Vagina (tissue), 2 donors: ENCODE results near the gene WDHD1. TPM values are rescaled to one million over a fixed set of nuclear protein-coding genes. Genes with fewer than 3 reads are reported as not detected.

ENCODE experiments used
- DNase-seq, 2 donors: peaks; one replicate each; pipeline ENCODE4 v3.0.0-alpha.2; 2017; ENCODE audit errors: extremely low spot score in 2 of 2
- H3K27ac ChIP-seq: fragments of 200-600 bp; sonication (generic); one replicate; pipeline ENCODE4 v1.5.1; 2019
- H3K27me3 ChIP-seq: fragments of 200-600 bp; sonication (generic); one replicate; pipeline ENCODE4 v1.5.1; 2019
- H3K36me3 ChIP-seq, 2 donors: fragments of 200-600 bp; sonication (generic); one replicate each; pipeline ENCODE4 v1.5.1; 2017 to 2019
- H3K4me1 ChIP-seq: fragments of 200-600 bp; sonication (generic); one replicate; pipeline ENCODE4 v1.5.1; 2019
- H3K4me3 ChIP-seq, 2 donors: fragments of 200-600 bp; sonication (generic); 1 replicate in 1 of 2; 2 replicates in 1 of 2; pipeline ENCODE4 v1.5.1; 2016 to 2019
- H3K9me3 ChIP-seq: fragments of 200-600 bp; sonication (generic); one replicate; pipeline ENCODE4 v1.5.1; 2019
- CTCF ChIP-seq, 3 experiments: fragments of 450-650 bp in 2 of 3; fragments of 200-600 bp in 1 of 3; sonication (generic) in 1 of 3; IDR thresholded peaks; one replicate each; pipeline ENCODE4 v1.5.1; 2017 to 2019; ENCODE audit warnings: antibody characterized with exemption in 3 of 3, mild to moderate bottlenecking in 2 of 3, moderate library complexity in 2 of 3
- POLR2A ChIP-seq, 2 donors: fragments of 450-650 bp; IDR thresholded peaks; one replicate each; pipeline ENCODE4 v1.6.1; 2017; ENCODE audit warnings: antibody characterized with exemption in 2 of 2, mild to moderate bottlenecking in 2 of 2, moderate library complexity in 2 of 2
- POLR2AphosphoS5 ChIP-seq, 2 donors: sonication (generic); formaldehyde crosslinking; IDR thresholded peaks; one replicate each; pipeline ENCODE4 v1.9.0; 2017; ENCODE audit warnings: antibody characterized with exemption in 2 of 2, mild to moderate bottlenecking in 2 of 2, low read depth in 1 of 2; ENCODE audit not compliant: insufficient read depth in 1 of 2
- intact Hi-C: fragments of 100-400 bp; cut with DNase I; formaldehyde crosslinking; loops from one replicate; pipeline ENCODE4 v1.15.1; 2023
- total RNA-seq: library from RNA; depleted of rRNA; stranded (reverse); fragments of >200 nt; gene quantifications from one replicate; pipeline ENCODE4 v1.2.3, GENCODE V29; 2016

The WDHD1 gene
- total RNA-seq, 1 donor from 2014 or later, result 3.2 TPM

GRCh38 chr14:55019968-55020554, 6.8 kb downstream of the WDHD1 start:
- TF ChIP-seq POLR2AphosphoS5 (IDR thresholded peaks at IDR 0.05; ENCODE audit: insufficient read depth in 1 of 2, low read depth in 1 of 2) (no peak), CTCF (IDR thresholded peaks at IDR 0.05) (no peak), POLR2A (IDR thresholded peaks at IDR 0.05) (no peak)
- intact Hi-C loops, result no loop called here
- Histone ChIP-seq H3K4me3 (no peak overlapping the region), H3K36me3 (no peaks in the 10 kb centered on the region), H3K4me1 (no peaks in the 10 kb centered on the region), H3K27ac (no peak overlapping the region), H3K9me3 (no peaks in the 10 kb centered on the region), H3K27me3 (no peaks in the 10 kb centered on the region)
- DNase-seq, result no peak

GRCh38 chr14:55015006-55015405, 11.9 kb downstream of the WDHD1 start:
- Histone ChIP-seq H3K4me1 (no peaks in the 10 kb centered on the region), H3K9me3 (no peaks in the 10 kb centered on the region), H3K4me3 (no peak overlapping the region), H3K27ac (no peak overlapping the region), H3K27me3 (no peaks in the 10 kb centered on the region), H3K36me3 (no peaks in the 10 kb centered on the region)
- DNase-seq, result no peak
- TF ChIP-seq POLR2AphosphoS5 (IDR thresholded peaks at IDR 0.05; ENCODE audit: insufficient read depth in 1 of 2, low read depth in 1 of 2) (no peak), POLR2A (IDR thresholded peaks at IDR 0.05) (no peak), CTCF (IDR thresholded peaks at IDR 0.05) (no peak)
- intact Hi-C loops, result no loop called here

- H3K36me3 ChIP-seq, result no peaks in the 10 kb centered on the region
- no peak overlapping the region for H3K27ac ChIP-seq
- no peak overlapping the region for H3K4me3 ChIP-seq
- H3K4me1 ChIP-seq, result no peaks in the 10 kb centered on the region
- DNase-seq, result no peak
- intact Hi-C loops, result no loop called here
- TF ChIP-seq POLR2AphosphoS5 (IDR thresholded peaks at IDR 0.05; ENCODE audit: insufficient read depth in 1 of 2, low read depth in 1 of 2) (no peak), POLR2A (IDR thresholded peaks at IDR 0.05) (no peak), CTCF (IDR thresholded peaks at IDR 0.05) (no peak)
- no peaks in the 10 kb centered on the region for H3K9me3 ChIP-seq
- H3K27me3 ChIP-seq, result no peaks in the 10 kb centered on the region
These were observed 21.8 kb downstream of the WDHD1 start for GRCh38 chr14:55005071-55005470.

- Histone ChIP-seq H3K36me3 (no peaks in the 10 kb centered on the region), H3K27ac (no peak overlapping the region), H3K9me3 (no peaks in the 10 kb centered on the region), H3K4me3 (no peak overlapping the region), H3K4me1 (no peaks in the 10 kb centered on the region), H3K27me3 (no peaks in the 10 kb centered on the region)
- intact Hi-C loops, result no loop called here
- DNase-seq, result no peak
- no peak for TF ChIP-seq POLR2AphosphoS5 (IDR thresholded peaks at IDR 0.05; ENCODE audit: insufficient read depth in 1 of 2, low read depth in 1 of 2)
- no peak for TF ChIP-seq CTCF (IDR thresholded peaks at IDR 0.05)
- TF ChIP-seq POLR2A (IDR thresholded peaks at IDR 0.05), result no peak
These were observed 26.5 kb downstream of the WDHD1 start for GRCh38 chr14:55000381-55000780.

GRCh38 chr14:54985156-54985555, 41.7 kb downstream of the WDHD1 start:
- no peaks in the 10 kb centered on the region for H3K27me3 ChIP-seq
- DNase-seq, result no peak
- intact Hi-C loops, result no loop called here
- H3K9me3 ChIP-seq, result no peaks in the 10 kb centered on the region
- no peak overlapping the region for H3K4me3 ChIP-seq
- no peak overlapping the region for H3K27ac ChIP-seq
- TF ChIP-seq POLR2AphosphoS5 (IDR thresholded peaks at IDR 0.05; ENCODE audit: insufficient read depth in 1 of 2, low read depth in 1 of 2) (no peak), POLR2A (IDR thresholded peaks at IDR 0.05) (no peak), CTCF (IDR thresholded peaks at IDR 0.05) (no peak)
- no peaks in the 10 kb centered on the region for H3K36me3 ChIP-seq
- H3K4me1 ChIP-seq, result no peaks in the 10 kb centered on the region
